Breast epithelium (tissue), 4 donors: ENCODE data around the gene CCDC92B. TPM values are rescaled to one million over a fixed set of nuclear protein-coding genes. Genes with fewer than 3 reads are reported as not detected.

Source experiments
- DNase-seq, 2 donors: peaks; one replicate each; pipeline ENCODE4 v3.0.0-alpha.2; 2019; ENCODE audit warnings: low spot score in 2 of 2
- H3K27ac ChIP-seq, 2 donors: fragments of 200-600 bp; sonication (generic) in 1 of 2; one replicate each; pipeline ENCODE4 v1.5.1; 2016 to 2019; ENCODE audit warnings: mild to moderate bottlenecking in 1 of 2
- H3K27me3 ChIP-seq, 2 donors: fragments of 200-600 bp; sonication (generic) in 1 of 2; one replicate each; pipeline versions ENCODE4 v1.5.1 to v1.6.0; 2017 to 2019; ENCODE audit warnings: control low read depth in 1 of 2, mild to moderate bottlenecking in 1 of 2
- H3K36me3 ChIP-seq: fragments of 200-600 bp; one replicate; pipeline ENCODE4 v1.5.1; 2019
- H3K4me1 ChIP-seq, 2 donors: fragments of 200-600 bp; sonication (generic); one replicate each; pipeline ENCODE4 v1.5.1; 2016 to 2019; ENCODE audit warnings: control low read depth in 1 of 2
- H3K4me3 ChIP-seq, 3 donors: fragments of 200-600 bp; sonication (generic); 1 replicate in 2 of 3; 2 replicates in 1 of 3; pipeline ENCODE4 v1.5.1; 2016 to 2019; ENCODE audit warnings: mild to moderate bottlenecking in 3 of 3, moderate library complexity in 2 of 3
- H3K9me3 ChIP-seq, 2 donors: fragments of 200-600 bp; sonication (generic) in 1 of 2; one replicate each; pipeline ENCODE4 v1.5.1; 2016 to 2019; ENCODE audit warnings: control low read depth in 1 of 2
- POLR2A ChIP-seq: fragments of 450-650 bp; IDR thresholded peaks from one replicate; pipeline ENCODE4 v1.6.1; 2016; ENCODE audit warnings: antibody characterized with exemption, mild to moderate bottlenecking, moderate library complexity
- POLR2AphosphoS5 ChIP-seq, 3 donors: sonication (generic); formaldehyde crosslinking; IDR thresholded peaks; one replicate each; pipeline ENCODE4 v1.6.1; 2017; ENCODE audit warnings: antibody characterized with exemption in 3 of 3
- intact Hi-C: fragments of 100-400 bp; cut with DNase I; formaldehyde crosslinking; loops from one replicate; pipeline ENCODE4 v1.15.1; 2023; ENCODE audit warnings: low total_unique reads
- total RNA-seq, 3 donors: library from RNA; depleted of rRNA; stranded (reverse); fragments of >200 nt; gene quantifications; one replicate each; pipeline ENCODE4 v1.1.0, GENCODE V29; 2016
- TF ChIP-seq, protein P1 (sequence below), 3 donors: fragments of 450-650 bp; IDR thresholded peaks; one replicate each; pipeline ENCODE4 v1.5.1; 2016 to 2017; ENCODE audit warnings: antibody characterized with exemption in 3 of 3, mild to moderate bottlenecking in 3 of 3, moderate library complexity in 3 of 3

Gene CCDC92B
- total RNA-seq, 3 donors from 2014 or later: 0.33 TPM; not detected in 2

DNA sequence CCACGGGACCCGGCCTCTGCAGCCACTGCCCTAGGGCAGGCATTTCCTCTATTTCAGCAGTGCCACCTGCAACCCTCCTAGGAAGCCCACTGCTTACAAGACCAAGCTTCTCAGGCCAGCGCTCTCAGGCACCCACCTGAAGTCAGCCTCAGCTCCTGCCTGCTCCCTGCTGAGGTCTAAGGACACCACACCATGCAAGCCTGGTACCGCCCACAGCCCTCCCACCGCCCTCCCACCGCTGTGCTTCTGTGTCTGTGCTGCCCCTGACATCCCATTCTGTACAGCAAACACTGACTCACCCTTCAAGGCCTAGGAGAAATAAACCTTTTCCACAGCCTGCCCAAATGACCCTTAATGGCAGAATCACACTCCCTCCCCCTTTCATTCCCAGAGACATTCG is 44.2 kb downstream of the CCDC92B start:
- Histone ChIP-seq H3K27me3 (no peaks in the 10 kb centered on the region), H3K4me3 (no peak overlapping the region), H3K4me1 (peaks cover 14 to 29% of the 10 kb centered on the region in 2 donors), H3K27ac (no peak overlapping the region), H3K36me3 (peaks cover 11% of the 10 kb centered on the region), H3K9me3 (no peaks in the 10 kb centered on the region)
- no peak for DNase-seq
- TF ChIP-seq POLR2AphosphoS5 (IDR thresholded peaks at IDR 0.05) (no peak), POLR2A (no peak)
- TF ChIP-seq, protein P1, sequence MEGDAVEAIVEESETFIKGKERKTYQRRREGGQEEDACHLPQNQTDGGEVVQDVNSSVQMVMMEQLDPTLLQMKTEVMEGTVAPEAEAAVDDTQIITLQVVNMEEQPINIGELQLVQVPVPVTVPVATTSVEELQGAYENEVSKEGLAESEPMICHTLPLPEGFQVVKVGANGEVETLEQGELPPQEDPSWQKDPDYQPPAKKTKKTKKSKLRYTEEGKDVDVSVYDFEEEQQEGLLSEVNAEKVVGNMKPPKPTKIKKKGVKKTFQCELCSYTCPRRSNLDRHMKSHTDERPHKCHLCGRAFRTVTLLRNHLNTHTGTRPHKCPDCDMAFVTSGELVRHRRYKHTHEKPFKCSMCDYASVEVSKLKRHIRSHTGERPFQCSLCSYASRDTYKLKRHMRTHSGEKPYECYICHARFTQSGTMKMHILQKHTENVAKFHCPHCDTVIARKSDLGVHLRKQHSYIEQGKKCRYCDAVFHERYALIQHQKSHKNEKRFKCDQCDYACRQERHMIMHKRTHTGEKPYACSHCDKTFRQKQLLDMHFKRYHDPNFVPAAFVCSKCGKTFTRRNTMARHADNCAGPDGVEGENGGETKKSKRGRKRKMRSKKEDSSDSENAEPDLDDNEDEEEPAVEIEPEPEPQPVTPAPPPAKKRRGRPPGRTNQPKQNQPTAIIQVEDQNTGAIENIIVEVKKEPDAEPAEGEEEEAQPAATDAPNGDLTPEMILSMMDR (IDR thresholded peaks at IDR 0.05): no peak
- intact Hi-C loops: no loop called here

DNA sequence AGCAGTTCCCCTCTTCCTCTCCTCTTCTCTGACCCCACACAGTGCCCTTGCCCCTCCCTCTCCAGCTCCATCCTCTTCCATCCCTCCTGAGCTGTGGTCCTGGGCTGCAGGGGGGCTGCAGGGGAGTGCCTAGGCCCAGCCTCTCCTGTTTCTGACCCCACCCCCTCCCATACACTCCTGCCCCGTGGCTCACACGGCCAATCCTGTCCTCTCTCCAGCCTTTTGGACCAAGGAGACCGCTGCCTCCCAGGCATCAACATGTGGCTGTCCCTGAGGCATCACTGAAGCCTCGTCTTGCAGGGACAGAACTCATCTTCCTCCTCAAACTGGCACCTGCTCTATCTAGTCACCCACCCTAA is 44.6 kb downstream of the CCDC92B start:
- no peak for DNase-seq
- Histone ChIP-seq H3K4me3 (no peak overlapping the region), H3K36me3 (peaks cover 11% of the 10 kb centered on the region), H3K27me3 (no peaks in the 10 kb centered on the region), H3K9me3 (no peaks in the 10 kb centered on the region), H3K27ac (no peak overlapping the region), H3K4me1 (peaks cover 14 to 25% of the 10 kb centered on the region in 2 donors)
- TF ChIP-seq POLR2A (no peak), POLR2AphosphoS5 (IDR thresholded peaks at IDR 0.05) (no peak)
- TF ChIP-seq, protein P1 (IDR thresholded peaks at IDR 0.05): no peak
- intact Hi-C loops: no loop called here

DNA sequence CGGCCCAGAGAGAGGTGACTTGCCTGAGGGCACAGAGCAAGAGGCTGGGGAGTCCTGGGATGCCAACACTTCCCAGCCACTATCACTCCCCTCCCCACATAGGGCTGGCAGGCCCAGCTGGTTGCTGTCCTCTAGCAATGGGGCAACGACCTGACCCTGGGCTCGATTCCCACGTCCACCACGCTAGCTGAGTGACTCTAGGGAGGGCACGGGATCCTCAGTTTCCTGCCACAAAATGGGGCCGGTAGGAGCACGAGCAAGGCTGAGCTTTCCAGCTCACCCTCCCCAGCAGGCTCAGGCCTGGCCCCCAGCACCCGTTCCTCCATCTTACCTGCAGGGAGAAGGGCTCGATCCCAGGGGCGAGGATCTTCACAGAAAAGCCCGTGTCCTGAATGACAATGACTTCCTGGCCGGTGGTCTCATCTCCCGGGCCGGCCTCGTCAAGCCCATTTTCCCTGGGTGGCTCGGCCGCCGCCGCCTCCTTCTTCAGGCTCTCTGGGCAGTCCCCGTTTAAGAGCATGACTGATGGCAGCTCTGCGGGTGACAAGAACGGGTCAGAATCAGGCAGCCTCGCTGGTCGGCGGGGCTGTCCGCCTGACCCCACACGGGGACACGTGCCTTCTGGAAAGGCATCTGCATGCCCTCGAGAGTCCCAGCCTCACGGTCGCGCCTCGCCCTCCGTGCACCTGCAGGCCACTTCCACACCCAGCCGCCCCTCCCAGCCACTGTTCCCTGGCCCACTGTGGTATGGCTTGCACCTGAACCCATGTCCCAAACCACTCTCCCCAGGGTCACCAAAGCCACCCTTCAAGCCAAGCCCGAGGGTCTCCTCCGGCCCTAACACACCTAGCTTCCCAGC is 45.2 kb downstream of the CCDC92B start:
- peaks cover 11% of the 10 kb centered on the region for H3K36me3 ChIP-seq
- peaks cover 14 to 19% of the 10 kb centered on the region in 2 donors for H3K4me1 ChIP-seq
- intact Hi-C loops: no loop called here

DNA sequence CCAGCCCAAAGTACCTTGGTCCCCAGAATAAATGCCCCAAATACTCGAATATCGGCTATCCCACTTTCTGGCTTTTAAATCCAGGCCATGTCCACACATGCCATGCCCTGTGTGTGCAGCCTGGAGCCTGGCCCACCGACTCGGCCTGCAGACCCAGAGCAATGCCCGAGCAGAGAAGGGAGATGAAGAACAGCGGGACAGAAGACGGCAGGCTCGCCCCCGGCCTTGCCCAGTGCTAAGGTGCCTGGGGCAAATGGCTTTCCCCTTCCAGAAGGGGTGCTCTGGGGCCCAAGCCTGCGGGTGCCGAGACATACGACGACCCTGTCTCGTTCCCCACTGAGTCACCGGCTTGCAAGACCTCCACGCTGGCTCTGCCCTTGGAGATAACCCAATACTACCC is 45.8 kb downstream of the CCDC92B start:
- Histone ChIP-seq H3K9me3 (no peaks in the 10 kb centered on the region), H3K27ac (no peak overlapping the region), H3K36me3 (peaks cover 11% of the 10 kb centered on the region), H3K4me3 (no peak overlapping the region), H3K4me1 (peaks cover 9 to 18% of the 10 kb centered on the region in 2 donors), H3K27me3 (no peaks in the 10 kb centered on the region)
- no peak for TF ChIP-seq POLR2AphosphoS5 (IDR thresholded peaks at IDR 0.05)
- TF ChIP-seq POLR2A: no peak
- TF ChIP-seq, protein P1 (IDR thresholded peaks at IDR 0.05): no peak
- intact Hi-C loops: no loop called here
- peak in 1 of 2 donors; percentile 48 for DNase-seq

More for the DNA sequence above, 45.2 kb downstream of the CCDC92B start:
- Histone ChIP-seq H3K4me3 (no peak overlapping the region), H3K27me3 (no peaks in the 10 kb centered on the region), H3K27ac (no peak overlapping the region), H3K9me3 (no peaks in the 10 kb centered on the region)
- DNase-seq: peak in 1 of 2 donors; percentile 50
- TF ChIP-seq, protein P1 (IDR thresholded peaks at IDR 0.05): no peak

DNA sequence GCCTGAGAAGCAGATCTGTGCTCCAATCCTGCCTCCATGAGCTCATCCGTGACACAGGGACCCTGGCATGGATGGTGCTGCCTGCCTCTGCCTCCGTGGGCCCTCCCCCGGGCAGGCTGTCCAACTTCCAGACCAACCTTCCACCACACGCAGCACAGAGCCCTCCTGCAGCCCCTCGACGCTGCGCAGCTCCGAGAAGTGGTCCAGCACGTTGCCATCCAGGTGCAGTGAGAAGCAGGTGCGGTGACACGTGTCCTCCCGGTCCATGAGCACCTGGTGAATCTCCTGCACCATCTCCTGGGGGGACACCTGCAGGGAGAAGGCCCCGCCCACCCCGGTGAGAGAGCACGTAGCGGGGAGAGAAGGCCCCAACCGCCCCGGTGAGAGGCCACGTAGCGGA is 46.3 kb downstream of the CCDC92B start:
- Histone ChIP-seq H3K9me3 (no peaks in the 10 kb centered on the region), H3K36me3 (peaks cover 12% of the 10 kb centered on the region), H3K4me1 (peaks cover 9 to 14% of the 10 kb centered on the region in 2 donors), H3K27me3 (no peaks in the 10 kb centered on the region), H3K4me3 (no peak overlapping the region), H3K27ac (peak overlapping the region in 1 of 2 donors; percentile 80)
- peak in 1 of 2 donors; percentile 49 for DNase-seq
- intact Hi-C loops: no loop called here
- TF ChIP-seq POLR2A: no peak
